CD4-positive, alpha-beta T cell treated with Interleukin-15 for 4 hours (primary cell): ENCODE measurements around the gene MAD1L1.

Experiments
- DNase-seq: peaks from one replicate; pipeline ENCODE4 v3.0.0-alpha.2; 2020; ENCODE audit warnings: low spot score

The MAD1L1 gene

DNA sequence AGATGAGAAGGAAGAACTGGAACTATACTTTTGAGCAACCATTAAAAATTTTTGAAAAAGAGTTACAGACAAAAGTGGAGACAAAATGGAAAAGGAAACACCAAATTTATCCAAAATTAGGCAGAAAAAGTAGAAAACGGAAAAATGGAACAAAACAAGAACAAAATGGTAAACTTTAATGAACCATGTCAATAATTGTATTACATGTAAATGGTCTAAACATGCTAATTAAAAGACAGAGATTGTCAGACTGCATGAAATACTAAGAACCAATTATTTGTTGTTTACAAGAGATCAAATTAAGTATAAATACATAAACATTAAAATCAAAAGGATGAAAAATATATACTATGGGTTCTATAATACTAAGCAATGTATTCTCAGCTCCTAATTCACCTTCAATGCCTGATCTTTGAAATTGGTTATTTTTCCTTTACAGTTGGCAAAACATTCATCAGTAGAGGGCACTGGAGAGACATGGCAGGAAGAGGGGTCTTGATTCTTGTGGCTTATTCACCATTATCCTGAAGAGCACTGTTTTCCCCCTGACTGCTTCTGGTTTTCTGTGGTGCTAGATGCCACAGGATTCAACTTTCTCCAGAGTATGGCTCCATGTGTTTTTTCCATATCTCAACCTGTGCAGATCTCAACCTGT, 437.7 kb downstream of the MAD1L1 start:
- no peak for DNase-seq

DNA sequence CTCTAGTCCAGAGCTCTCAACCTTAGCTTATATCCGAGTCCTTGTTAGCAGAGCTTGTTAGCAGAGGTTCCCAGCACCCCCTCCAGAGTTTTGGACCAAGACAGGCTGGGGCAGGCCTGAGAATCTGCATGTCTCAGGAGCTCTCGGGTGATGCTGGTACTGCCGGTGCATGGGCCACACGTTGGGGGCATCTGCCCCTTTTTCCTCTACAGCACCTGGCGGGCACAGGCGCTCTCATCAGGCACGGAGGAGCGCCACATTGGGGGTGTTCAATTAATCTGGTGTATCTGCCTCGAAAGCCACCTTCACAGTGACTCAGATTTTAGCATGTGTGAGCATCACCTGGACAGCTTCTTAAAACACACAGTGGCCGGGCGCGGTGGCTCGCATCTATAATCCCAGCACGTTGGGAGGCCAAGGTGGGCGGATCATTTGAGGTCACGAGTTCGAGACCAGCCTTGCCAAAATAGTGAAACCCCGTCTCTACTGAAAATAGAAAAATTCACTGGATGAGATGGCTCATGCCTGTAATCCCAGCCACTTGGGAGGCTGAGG, 445.0 kb downstream of the MAD1L1 start:
- no peak for DNase-seq

- no peak for DNase-seq
Observed at GRCh38 chr7:1787241-1787640, 445.5 kb downstream of the MAD1L1 start.

- no peak for DNase-seq
Observed at GRCh38 chr7:1785839-1786238, 446.9 kb downstream of the MAD1L1 start.

DNA sequence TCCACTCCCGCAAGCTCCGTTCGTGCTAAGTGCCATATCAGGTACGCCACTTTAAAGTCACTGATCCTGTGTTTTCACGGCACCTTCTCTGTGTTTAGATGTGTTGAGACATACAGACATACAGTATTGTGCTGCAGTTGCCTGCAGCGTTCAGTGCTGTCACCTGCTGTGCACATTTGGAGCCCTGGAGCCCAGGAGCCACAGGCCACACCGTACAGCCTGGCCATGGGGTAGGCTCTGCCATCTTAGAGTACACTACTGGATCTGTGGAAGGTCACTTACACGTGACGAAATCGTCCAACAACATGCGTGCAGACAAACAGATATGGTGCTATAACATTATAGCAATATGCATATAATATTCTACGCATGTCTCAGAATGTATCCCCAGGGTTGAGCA, 451.4 kb downstream of the MAD1L1 start:
- no peak for DNase-seq

DNA sequence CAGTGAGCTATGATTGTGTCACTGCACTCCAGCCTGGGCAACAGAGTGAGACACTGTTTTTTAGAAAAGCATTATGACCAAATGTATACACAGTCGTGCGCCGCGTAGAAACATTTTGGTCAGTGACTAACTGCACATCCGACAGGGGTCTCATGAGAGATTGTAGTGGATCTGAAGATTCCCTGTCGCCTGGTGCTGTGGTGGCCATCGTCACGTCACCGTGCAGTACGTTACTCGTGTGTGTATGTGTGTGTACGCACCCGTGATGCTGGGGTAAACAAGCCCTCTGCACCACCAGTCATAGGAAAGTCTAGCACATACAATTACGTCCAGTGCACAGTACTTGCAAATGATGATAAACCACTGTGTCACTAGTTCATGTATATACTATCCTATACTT, 453.3 kb downstream of the MAD1L1 start:
- DNase-seq: no peak

- DNase-seq: no peak
Observed at GRCh38 chr7:1777122-1777521, 455.6 kb downstream of the MAD1L1 start.

DNA sequence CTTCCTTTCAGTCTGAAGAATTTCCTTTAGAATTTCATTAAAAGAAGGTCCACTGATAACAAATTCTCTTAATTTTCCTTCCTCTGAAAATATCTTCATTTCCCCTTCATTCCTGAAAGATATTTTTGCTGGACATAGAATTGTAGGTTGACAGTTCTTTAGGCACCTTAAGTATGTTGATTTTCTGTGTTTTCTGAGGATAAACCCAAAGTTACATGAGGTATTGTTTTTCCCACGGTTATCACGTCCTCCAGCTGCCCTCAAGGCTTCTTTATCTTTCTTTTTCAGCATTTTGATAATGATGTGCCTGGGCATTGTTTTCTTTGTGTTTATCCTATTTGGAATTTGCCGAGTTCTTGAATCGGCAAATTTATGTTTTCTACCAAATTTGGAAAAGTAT, 457.4 kb downstream of the MAD1L1 start:
- DNase-seq: no peak

GRCh38 chr7:1770331-1770730, 462.4 kb downstream of the MAD1L1 start:
- no peak for DNase-seq

GRCh38 chr7:1769286-1770200, 463.2 kb downstream of the MAD1L1 start:
- no peak for DNase-seq

DNA sequence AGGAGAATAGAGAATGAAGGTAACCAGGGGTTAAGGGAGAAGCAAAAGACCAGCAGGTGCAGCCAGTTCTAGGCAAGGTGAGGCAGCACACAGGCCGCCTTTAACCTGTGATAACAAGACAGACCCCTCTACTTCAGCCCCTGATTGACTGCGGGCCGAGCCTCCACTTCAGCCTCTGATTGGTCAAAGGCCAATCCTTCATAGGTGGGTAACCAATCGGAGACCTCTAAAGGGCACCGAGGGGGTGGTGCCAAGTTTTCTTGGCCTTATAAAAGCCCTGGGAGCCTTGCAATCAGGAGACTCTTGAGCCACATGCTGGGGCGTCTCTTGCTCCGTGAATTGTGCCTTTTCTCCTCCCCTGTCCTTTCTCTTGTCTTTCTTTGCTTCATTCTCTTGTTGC, 463.9 kb downstream of the MAD1L1 start:
- DNase-seq: no peak

GRCh38 chr7:1767524-1767923, 465.2 kb downstream of the MAD1L1 start:
- DNase-seq: no peak
